HL-60/S4 (cell line): ENCODE data around the gene MT3.

Experiments used
- in situ Hi-C: fragments of 300-500 bp; cut with MboI; formaldehyde crosslinking; loops from 2 replicates; pipeline ENCODE4 v1.14.3; 2022; ENCODE audit warnings: low sequenced_read_pairs

Gene MT3

DNA sequence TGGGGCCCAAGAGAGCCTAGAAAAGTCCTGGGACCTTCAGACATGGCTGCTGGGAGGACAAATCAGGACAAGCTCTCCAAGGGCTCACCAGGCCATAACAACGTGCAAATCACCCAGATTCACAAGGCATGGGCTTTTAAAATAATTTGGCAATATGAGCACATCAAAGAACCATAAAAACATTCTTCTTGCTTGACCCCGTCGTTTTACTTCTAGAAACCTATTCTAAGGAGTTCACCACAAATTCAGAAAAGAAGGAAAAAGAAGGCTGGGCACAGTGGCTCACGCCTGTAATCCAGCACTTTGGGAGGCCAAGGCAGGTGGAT lies 12.1 kb upstream of the MT3 start:
- in situ Hi-C loops: no loop called here

DNA sequence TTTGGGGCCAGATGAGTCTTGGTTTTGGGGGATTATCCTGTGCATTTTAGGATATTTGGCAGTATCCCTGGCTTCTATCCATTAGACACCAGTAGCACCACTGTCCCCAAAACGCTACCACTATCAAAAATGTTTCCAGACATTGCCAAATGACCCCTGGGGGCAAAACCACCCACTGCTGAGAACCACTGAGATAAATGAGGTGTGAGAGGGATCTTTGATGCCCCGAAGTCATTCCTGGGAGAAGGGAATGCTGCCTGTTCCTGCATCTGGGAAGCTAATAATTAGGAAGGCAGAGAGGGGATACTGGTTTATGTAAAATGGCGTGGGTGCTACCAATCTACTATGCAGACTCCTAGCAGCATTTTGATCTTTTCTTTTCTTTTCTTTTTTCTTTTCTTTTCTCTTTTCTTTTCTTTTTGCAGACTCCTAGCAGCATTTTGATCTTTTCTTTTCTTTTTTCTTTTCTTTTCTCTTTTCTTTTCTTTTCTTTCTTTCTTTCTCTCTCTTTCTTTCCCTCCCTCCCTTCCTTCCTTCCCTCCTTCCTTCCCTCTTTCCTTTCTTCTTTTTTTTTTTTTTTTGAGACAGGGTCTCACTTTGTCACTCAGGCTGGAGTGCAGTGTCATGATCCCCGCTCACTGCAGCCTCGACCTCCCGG lies 8.8 kb upstream of the MT3 start:
- in situ Hi-C loops: loop anchor here (10.0 kb wide), 1 partner anchor 124 kb away; no protein-coding TSS in a partner anchor

- in situ Hi-C loops: loop anchor here (10.0 kb wide), 1 partner anchor 122 kb away; no protein-coding TSS in a partner anchor
These were observed 6.4 kb upstream of the MT3 start for GRCh38 chr16:56582911-56583310.

DNA sequence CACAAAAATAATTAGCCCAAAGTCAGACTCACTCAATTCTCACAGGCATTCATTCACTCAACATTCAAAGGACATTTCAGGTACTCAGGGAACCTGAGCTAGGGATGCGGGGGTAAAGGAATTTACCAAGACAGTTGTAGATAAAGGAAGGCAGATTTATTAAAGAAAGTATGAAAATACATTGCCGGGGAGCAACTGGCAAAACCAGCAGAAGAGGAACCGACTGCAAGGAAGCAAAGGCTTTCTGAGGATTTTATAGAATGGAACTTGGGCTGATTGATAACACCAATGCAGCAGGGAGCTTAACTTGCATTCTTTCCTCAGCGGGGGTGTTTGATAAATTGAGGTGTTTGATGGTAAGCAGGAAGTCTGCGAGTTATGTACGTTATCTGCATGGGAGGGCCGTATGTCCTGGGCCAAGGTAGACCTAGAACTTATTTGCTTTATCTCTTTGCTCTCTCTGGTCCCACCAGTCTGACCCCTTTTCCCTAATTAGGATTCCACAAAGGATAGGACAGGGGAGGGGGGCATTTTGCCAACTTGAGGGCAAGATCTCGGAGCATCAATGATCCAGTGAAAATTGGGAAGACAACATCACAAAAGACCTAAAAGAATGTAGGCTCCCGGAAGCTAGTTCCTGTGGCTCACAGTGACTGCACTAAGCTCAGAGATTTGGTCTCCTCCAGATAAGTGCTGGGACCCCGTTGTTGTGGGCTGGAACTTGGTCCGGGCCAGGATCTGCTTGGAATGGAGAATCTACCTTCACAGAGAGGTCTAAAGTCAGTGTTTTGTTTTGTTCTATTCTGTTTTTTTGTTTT lies 5.8 kb upstream of the MT3 start:
- in situ Hi-C loops: loop anchor here (10.0 kb wide), 1 partner anchor 121 kb away; no protein-coding TSS in a partner anchor

DNA sequence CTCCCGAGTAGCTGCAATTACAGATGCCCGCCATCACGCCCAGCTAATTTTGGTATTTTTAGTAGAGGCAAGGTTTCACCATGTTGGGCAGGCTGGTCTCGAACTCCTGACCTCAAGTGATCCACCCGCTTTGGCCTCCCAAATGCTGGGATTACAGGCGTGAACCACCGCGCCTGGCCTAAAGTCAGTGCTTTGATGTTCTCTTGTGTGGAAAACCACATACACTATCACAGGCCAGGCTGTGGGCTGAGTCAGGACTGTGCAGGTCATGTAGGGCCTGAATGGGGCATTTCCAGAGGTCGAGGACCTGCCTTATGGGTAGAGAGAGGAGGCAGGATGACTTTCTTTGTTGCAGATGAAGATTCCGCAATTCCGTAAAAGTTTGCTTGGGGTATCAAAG lies 5.1 kb upstream of the MT3 start:
- in situ Hi-C loops: loop anchor here (10.0 kb wide), 1 partner anchor 121 kb away; no protein-coding TSS in a partner anchor

- in situ Hi-C loops: loop anchor here (10.0 kb wide), 1 partner anchor 116 kb away; no protein-coding TSS in a partner anchor
These were observed 567 bp upstream of the MT3 start for GRCh38 chr16:56588781-56589140.

DNA sequence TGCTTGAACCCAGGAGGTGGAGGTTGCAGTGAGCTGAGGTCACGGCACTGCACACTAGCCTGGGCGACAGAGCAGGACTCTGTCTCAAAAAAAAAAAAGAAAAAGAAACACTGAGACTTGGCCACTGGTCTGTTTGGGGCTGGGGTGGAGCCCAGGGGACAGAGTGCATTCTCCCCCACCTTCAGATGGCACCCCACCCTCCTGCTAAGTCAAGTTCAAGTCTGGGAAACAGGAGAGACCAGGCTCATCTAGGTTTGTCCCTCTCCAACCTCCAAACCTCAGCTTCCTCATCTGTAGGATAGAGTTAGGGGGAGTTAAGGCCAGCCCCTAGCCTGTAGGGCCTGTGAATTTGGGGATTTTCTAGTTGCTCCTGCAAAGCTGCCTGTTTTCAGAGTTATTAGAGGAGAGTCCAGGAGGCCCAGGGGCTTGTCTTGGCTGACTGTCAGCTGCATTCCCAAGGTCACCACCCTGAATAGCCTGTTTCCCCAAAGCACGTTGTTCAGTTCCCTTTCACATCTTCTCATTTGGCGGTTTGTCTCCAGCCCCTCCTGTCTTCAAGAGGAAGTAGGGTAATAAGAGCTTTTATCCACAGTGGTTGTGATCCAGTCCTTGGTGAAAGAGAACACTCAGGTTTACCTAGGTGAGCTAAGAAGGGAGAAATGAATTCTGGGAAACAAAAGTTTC lies 2.2 kb downstream of the MT3 start:
- in situ Hi-C loops: no loop called here

DNA sequence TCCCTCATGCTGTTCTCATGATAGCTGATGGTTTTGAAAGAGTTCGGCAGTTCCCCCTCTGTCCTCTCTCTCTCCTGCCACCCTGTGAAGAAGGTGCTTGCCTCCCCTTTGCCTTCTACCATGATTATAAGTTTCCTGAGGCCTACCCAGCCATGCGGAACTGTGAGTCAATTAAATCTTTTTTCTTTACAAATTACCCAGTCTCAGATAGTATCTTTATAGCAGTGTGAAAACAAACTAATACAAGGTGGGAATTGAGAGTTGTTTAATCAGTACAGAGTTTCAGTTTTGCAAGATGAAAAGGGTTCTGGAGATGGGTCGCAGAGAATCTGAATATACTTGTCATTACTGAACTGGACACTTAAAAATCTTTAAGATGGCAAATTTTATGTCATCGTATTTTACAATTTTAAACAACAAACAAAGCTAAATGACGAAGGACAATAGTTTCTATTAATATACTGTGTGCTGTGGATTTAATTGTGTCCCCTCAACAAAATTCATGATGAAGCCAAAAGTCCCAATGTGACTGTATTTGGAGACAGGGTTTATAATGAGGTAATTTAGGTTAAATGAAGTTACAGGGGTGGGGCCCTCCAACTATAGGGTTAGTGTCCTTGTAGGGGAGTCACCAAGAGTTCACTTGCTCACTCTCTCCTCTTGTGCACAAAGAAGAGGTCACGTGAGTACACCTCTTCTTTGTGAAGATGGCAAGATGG lies 4.4 kb downstream of the MT3 start:
- in situ Hi-C loops: no loop called here

GRCh38 chr16:56594292-56594619 lies 4.9 kb downstream of the MT3 start:
- in situ Hi-C loops: no loop called here

- in situ Hi-C loops: loop anchor here (10.0 to 25.0 kb wide), 2 partner anchors 84 to 88 kb away; partner anchors contain the start of genes BBS2 and MT1X
These were observed 11.2 kb downstream of the MT3 start for GRCh38 chr16:56600398-56600999.

- in situ Hi-C loops: loop anchor here (10.0 to 25.0 kb wide), 2 partner anchors 83 to 89 kb away; partner anchors contain the start of genes BBS2 and MT1X
These were observed 12.0 kb downstream of the MT3 start for GRCh38 chr16:56601325-56601724.

GRCh38 chr16:56603589-56603988 lies 14.3 kb downstream of the MT3 start:
- in situ Hi-C loops: loop anchor here (10.0 to 25.0 kb wide), 2 partner anchors 81 to 91 kb away; partner anchors contain the start of genes BBS2 and MT1X

DNA sequence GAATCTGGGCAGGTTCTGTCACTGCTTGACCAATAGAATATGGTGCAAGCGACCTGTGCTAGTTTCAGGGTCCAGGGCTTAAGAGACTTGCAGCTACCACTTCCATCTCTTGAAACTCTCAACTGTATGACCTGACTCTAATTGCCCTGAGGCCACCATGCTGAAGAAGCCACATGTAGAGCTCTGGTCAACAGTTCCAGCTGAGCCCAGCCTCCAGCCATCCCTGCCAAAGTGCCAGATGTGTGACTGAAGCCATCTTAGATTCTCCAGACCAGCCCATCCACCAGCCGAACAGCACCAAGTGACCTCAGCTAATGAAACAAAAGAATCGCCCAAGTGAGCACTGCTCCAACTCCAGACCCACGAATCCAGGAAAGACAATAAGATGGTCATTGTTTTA lies 15.6 kb downstream of the MT3 start:
- in situ Hi-C loops: loop anchor here (10.0 to 25.0 kb wide), 2 partner anchors 80 to 93 kb away; partner anchors contain the start of genes BBS2 and MT1X

DNA sequence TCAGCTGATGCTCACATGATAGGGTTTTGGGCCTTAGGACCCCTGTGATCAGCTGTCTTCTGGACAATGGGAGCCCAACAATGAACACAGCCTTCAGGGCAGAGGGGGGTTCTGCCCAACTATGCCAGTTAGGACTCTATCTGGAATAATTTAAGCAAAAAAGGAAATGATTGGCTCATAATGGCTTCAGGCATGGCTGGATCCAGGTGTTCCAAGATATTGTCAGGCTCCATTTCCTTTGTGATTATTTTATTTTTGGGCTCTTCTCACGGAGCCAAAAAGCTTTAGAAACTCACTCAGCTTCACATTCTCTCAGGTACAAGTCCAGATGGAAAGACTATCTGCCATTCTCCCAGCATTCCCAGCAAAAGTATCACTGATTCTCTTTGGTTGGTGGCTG lies 16.1 kb downstream of the MT3 start:
- in situ Hi-C loops: loop anchor here (10.0 to 25.0 kb wide), 2 partner anchors 79 to 93 kb away; partner anchors contain the start of genes BBS2 and MT1X

GRCh38 chr16:56606071-56606475 lies 16.7 kb downstream of the MT3 start:
- in situ Hi-C loops: loop anchor here (10.0 to 25.0 kb wide), 2 partner anchors 79 to 94 kb away; partner anchors contain the start of genes BBS2 and MT1X

DNA sequence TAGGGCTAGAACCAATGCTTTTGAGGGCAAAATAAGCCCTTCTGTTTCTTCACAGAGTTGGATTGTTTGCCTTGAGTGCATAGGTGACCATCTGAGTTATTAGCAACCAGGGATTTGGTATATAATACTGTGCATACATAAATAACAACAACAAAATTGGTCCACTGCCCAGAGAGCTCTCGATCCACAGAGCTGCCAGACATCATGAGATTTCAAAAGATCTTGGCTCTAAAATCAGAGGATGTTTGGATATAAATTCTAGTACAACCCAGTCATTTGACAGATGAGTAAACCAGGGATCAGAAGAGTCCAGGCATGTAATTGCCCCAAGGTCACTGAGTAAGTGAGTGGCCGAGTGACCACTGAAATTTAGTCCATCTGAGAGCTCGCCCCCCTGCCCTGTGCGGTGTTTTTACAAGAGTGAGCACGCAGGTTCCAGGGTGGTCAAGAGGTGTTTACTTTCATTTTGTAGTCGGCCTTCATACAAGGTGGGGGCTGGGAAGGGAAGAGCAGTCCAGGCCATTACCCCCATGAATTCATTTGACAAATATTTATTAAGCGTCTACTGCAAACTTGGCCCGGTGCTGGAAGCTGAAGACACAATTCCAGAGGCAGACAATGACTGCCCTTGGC lies 17.3 kb downstream of the MT3 start:
- in situ Hi-C loops: loop anchor here (10.0 to 25.0 kb wide), 2 partner anchors 78 to 94 kb away; partner anchors contain the start of genes BBS2 and MT1X

- in situ Hi-C loops: loop anchor here (10.0 to 25.0 kb wide), 2 partner anchors 78 to 95 kb away; partner anchors contain the start of genes BBS2 and MT1X
These were observed 17.8 kb downstream of the MT3 start for GRCh38 chr16:56607109-56607618.

DNA sequence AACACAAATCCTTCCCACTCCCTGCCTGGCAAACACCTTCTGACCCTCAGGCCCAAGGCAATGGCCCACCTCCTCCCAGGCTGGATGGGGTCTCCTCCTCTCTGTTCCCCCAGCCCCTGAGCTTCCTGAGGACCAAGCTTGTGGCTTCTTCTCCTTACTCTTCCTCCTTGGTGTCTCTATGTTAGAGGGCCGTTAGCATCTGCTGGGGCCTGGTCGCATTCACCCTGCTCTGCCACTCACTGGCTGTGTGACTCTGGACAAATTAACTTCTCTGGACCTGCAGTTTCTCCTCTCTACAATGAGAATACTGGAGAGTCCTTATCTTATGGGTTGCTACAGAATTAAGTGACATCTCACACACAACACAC lies 18.3 kb downstream of the MT3 start:
- in situ Hi-C loops: loop anchor here (10.0 to 25.0 kb wide), 2 partner anchors 77 to 95 kb away; partner anchors contain the start of genes BBS2 and MT1X
